HEK293 (cell line): ENCODE results near the gene NUF2.

ENCODE experiments used
- FEZF1 ChIP-seq: fragments of 450-650 bp; formaldehyde crosslinking; IDR thresholded peaks from 2 replicates; pipeline ENCODE4 v1.5.1; 2016; ENCODE audit warnings: missing biosample characterization, missing genetic modification characterization
- KLF8 ChIP-seq: fragments of 450-650 bp; formaldehyde crosslinking; IDR thresholded peaks from 2 replicates; pipeline ENCODE4 v1.5.1; 2016; ENCODE audit warnings: missing biosample characterization, missing genetic modification characterization
- OSR2 ChIP-seq: fragments of 450-650 bp; formaldehyde crosslinking; IDR thresholded peaks from 2 replicates; pipeline ENCODE4 v1.5.1; 2016; ENCODE audit warnings: missing biosample characterization, missing genetic modification characterization
- PRDM10 ChIP-seq: fragments of 450-650 bp; formaldehyde crosslinking; IDR thresholded peaks from 2 replicates; pipeline ENCODE4 v1.5.1; 2016; ENCODE audit warnings: missing biosample characterization, missing genetic modification characterization
- WT1 ChIP-seq: fragments of 450-650 bp; formaldehyde crosslinking; IDR thresholded peaks from 2 replicates; pipeline ENCODE4 v1.5.1; 2016; ENCODE audit warnings: missing biosample characterization, missing genetic modification characterization
- ZBTB1 ChIP-seq: fragments of 450-650 bp; formaldehyde crosslinking; IDR thresholded peaks from 2 replicates; pipeline ENCODE4 v1.5.1; 2016; ENCODE audit warnings: missing biosample characterization, missing genetic modification characterization
- ZFP3 ChIP-seq: fragments of 450-650 bp; formaldehyde crosslinking; IDR thresholded peaks from 2 replicates; pipeline ENCODE4 v1.5.1; 2016; ENCODE audit warnings: low read depth, missing biosample characterization, missing genetic modification characterization
- ZIC2 ChIP-seq: fragments of 450-650 bp; formaldehyde crosslinking; IDR thresholded peaks from 2 replicates; pipeline ENCODE4 v1.5.1; 2016; ENCODE audit warnings: missing biosample characterization, missing genetic modification characterization
- ZNF174 ChIP-seq: fragments of 450-650 bp; formaldehyde crosslinking; IDR thresholded peaks from 2 replicates; pipeline ENCODE4 v1.5.0; 2017; ENCODE audit warnings: missing biosample characterization, mild to moderate bottlenecking, missing genetic modification characterization
- ZNF18 ChIP-seq: fragments of 450-650 bp; formaldehyde crosslinking; IDR thresholded peaks from 2 replicates; pipeline ENCODE4 v1.5.1; 2016; ENCODE audit warnings: missing biosample characterization, missing genetic modification characterization
- ZNF26 ChIP-seq: fragments of 450-650 bp; formaldehyde crosslinking; IDR thresholded peaks from 2 replicates; pipeline ENCODE4 v1.5.1; 2016; ENCODE audit warnings: missing biosample characterization, missing genetic modification characterization
- ZNF280C ChIP-seq: fragments of 450-650 bp; formaldehyde crosslinking; IDR thresholded peaks from 2 replicates; pipeline ENCODE4 v1.5.1; 2016; ENCODE audit warnings: missing biosample characterization, missing genetic modification characterization
- ZNF37A ChIP-seq: fragments of 450-650 bp; IDR thresholded peaks from 2 replicates; pipeline ENCODE4 v1.5.1; 2018; ENCODE audit warnings: missing biosample characterization, missing genetic modification characterization
- ZNF391 ChIP-seq: fragments of 450-650 bp; formaldehyde crosslinking; IDR thresholded peaks from 2 replicates; pipeline ENCODE4 v1.5.1; 2016; ENCODE audit warnings: low read depth, missing biosample characterization, missing genetic modification characterization, borderline replicate concordance
- ZNF433 ChIP-seq: fragments of 450-650 bp; formaldehyde crosslinking; IDR thresholded peaks from 2 replicates; pipeline ENCODE4 v1.5.1; 2016; ENCODE audit warnings: missing biosample characterization, missing genetic modification characterization, low read depth
- ZNF521 ChIP-seq: fragments of 450-650 bp; formaldehyde crosslinking; IDR thresholded peaks from 2 replicates; pipeline ENCODE4 v1.5.1; 2017; ENCODE audit warnings: missing biosample characterization, mild to moderate bottlenecking, missing genetic modification characterization
- ZNF548 ChIP-seq: fragments of 450-650 bp; formaldehyde crosslinking; IDR thresholded peaks from 2 replicates; pipeline ENCODE4 v1.5.1; 2016; ENCODE audit warnings: missing biosample characterization, missing genetic modification characterization
- ZNF555 ChIP-seq: fragments of 450-650 bp; formaldehyde crosslinking; conservative IDR thresholded peaks from 2 replicates; pipeline ENCODE4 v1.5.1; 2017; ENCODE audit warnings: missing biosample characterization, mild to moderate bottlenecking, missing genetic modification characterization, inconsistent platforms
- ZNF600 ChIP-seq: fragments of 450-650 bp; formaldehyde crosslinking; IDR thresholded peaks from 2 replicates; pipeline ENCODE4 v1.5.1; 2016; ENCODE audit warnings: missing biosample characterization, missing genetic modification characterization
- ZNF785 ChIP-seq: fragments of 450-650 bp; formaldehyde crosslinking; IDR thresholded peaks from 2 replicates; pipeline ENCODE4 v1.5.1; 2016; ENCODE audit warnings: missing biosample characterization, missing genetic modification characterization
- ZNF792 ChIP-seq: fragments of 450-650 bp; formaldehyde crosslinking; IDR thresholded peaks from 2 replicates; pipeline ENCODE4 v1.5.1; 2016; ENCODE audit warnings: missing biosample characterization, missing genetic modification characterization
- ZNF837 ChIP-seq: fragments of 450-650 bp; formaldehyde crosslinking; IDR thresholded peaks from 2 replicates; pipeline ENCODE4 v1.5.1; 2016; ENCODE audit warnings: missing biosample characterization, missing genetic modification characterization
- ZXDB ChIP-seq: fragments of 450-650 bp; formaldehyde crosslinking; IDR thresholded peaks from 2 replicates; pipeline ENCODE4 v1.5.1; 2016; ENCODE audit warnings: missing biosample characterization, missing genetic modification characterization

Gene NUF2

GRCh38 chr1:163321311-163322305 is at the start of gene NUF2 (continued):
- TF ChIP-seq ZNF26 (tag by site-specific recombination) (no peak), ZNF792 (tag by site-specific recombination) (peak; percentile 78; the same call in 1 of the 2 replicates), ZNF521 (tag by site-specific recombination) (no peak), ZXDB (peak; percentile 99), ZIC2 (tag by site-specific recombination) (peak; percentile 75), ZNF600 (tag by site-specific recombination) (peak; percentile 99), ZNF837 (tag by site-specific recombination) (0 out of 2 replicates have a peak, but pooled peaks have one; percentile 49), ZFP3 (tag by site-specific recombination) (peak; percentile 14; the same call in 1 of the 2 replicates), ZNF174 (tag by site-specific recombination) (no peak), ZNF280C (tag by site-specific recombination) (no peak), ZNF37A (tag by site-specific recombination) (no peak), ZNF555 (no peak), ZNF548 (tag by site-specific recombination) (no peak; the same call in 1 of the 2 replicates), WT1 (tag by site-specific recombination) (peak; percentile 37; the same call in 1 of the 2 replicates), ZNF433 (tag by site-specific recombination) (no peak), PRDM10 (peak; percentile 96), KLF8 (tag by site-specific recombination) (peak; percentile 99), ZNF18 (tag by site-specific recombination) (peak; percentile 91), ZBTB1 (tag by site-specific recombination) (peak; percentile 95), ZNF785 (tag by site-specific recombination) (peak; percentile 96), OSR2 (peak; percentile 49; the same call in 1 of the 2 replicates), FEZF1 (tag by site-specific recombination) (peak; percentile 50; the same call in 1 of the 2 replicates), ZNF391 (tag by site-specific recombination) (peak; percentile 100)
